WTC11 (cell line): ENCODE measurements around the gene F2RL2. TPM values are rescaled to one million over a fixed set of nuclear protein-coding genes. Genes with fewer than 3 reads are reported as not detected.

Experiments used
- ATAC-seq: fragments of 200-7000 bp; cut with Tn5 transposase; 2 replicates; pipeline ENCODE4 v1.10.0; 2021; ENCODE audit warnings: mild to moderate bottlenecking, moderate library complexity
- CTCF ChIA-PET: fragments of 300-600 bp; sonication (Branson Sonifier 250); formaldehyde crosslinking; loops from one replicate; lab custom pipeline; 2021; ENCODE audit warnings: antibody characterized with exemption; lab: Charles Lee
- POLR2A ChIA-PET: fragments of 350-600 bp; sonication (Branson Sonifier 250); formaldehyde crosslinking; loops from one replicate; lab custom pipeline; 2021; ENCODE audit warnings: antibody characterized with exemption; lab: Charles Lee
- DNase-seq: peaks from one replicate; pipeline ENCODE4 v3.0.0; 2021; ENCODE audit warnings: low spot score
- H3K27ac Mint-ChIP-seq: 2 replicates; pipeline ENCODE4 v1.8.0; 2021; ENCODE audit warnings: mixed read lengths
- H3K27me3 Mint-ChIP-seq: 2 replicates; pipeline ENCODE4 v1.8.0; 2021; ENCODE audit warnings: low read depth, mild to moderate bottlenecking, moderate library complexity, mixed read lengths
- H3K36me3 Mint-ChIP-seq: 2 replicates; pipeline ENCODE4 v1.8.0; 2021; ENCODE audit warnings: mixed read lengths
- H3K4me1 Mint-ChIP-seq: 2 replicates; pipeline ENCODE4 v1.8.0; 2022; ENCODE audit warnings: mixed read lengths
- H3K4me3 Mint-ChIP-seq: 2 replicates; pipeline ENCODE4 v1.8.0; 2021; ENCODE audit warnings: mild to moderate bottlenecking, moderate library complexity, mixed read lengths
- H3K9me3 Mint-ChIP-seq: 2 replicates; pipeline ENCODE4 v1.8.0; 2021; ENCODE audit warnings: mixed read lengths
- ATF3 ChIP-seq: sonication (generic); formaldehyde crosslinking; conservative IDR thresholded peaks from 2 replicates; pipeline ENCODE4 v1.8.1; 2022; ENCODE audit warnings: mild to moderate bottlenecking, missing genetic modification reagents
- CBFB ChIP-seq: sonication (generic); formaldehyde crosslinking; IDR thresholded peaks from 2 replicates; pipeline ENCODE4 v1.8.1; 2022; ENCODE audit warnings: mild to moderate bottlenecking, low read depth, missing genetic modification reagents
- CTCF ChIP-seq: fragments of 200-600 bp; IDR thresholded peaks from 2 replicates; pipeline ENCODE4 v1.8.0; 2022; ENCODE audit warnings: antibody characterized with exemption
- ETV6 ChIP-seq: sonication (generic); formaldehyde crosslinking; IDR thresholded peaks from 2 replicates; pipeline ENCODE4 v1.8.1; 2022; ENCODE audit warnings: mild to moderate bottlenecking, missing genetic modification reagents
- FOXJ3 ChIP-seq: sonication (generic); formaldehyde crosslinking; IDR thresholded peaks from 2 replicates; pipeline ENCODE4 v1.9.0; 2021; ENCODE audit warnings: missing genetic modification reagents, mild to moderate bottlenecking, borderline replicate concordance
- GTF2I ChIP-seq: fragments of 250-450 bp; sonication (Bioruptor Pico); conservative IDR thresholded peaks from 2 replicates; pipeline ENCODE4 v1.4.0; 2021; ENCODE audit warnings: mild to moderate bottlenecking
- MLX ChIP-seq: sonication (generic); formaldehyde crosslinking; IDR thresholded peaks from 2 replicates; pipeline ENCODE4 v1.8.1; 2023; ENCODE audit warnings: mild to moderate bottlenecking, missing genetic modification reagents, moderate library complexity
- MYBL2 ChIP-seq: sonication (generic); formaldehyde crosslinking; IDR thresholded peaks from 2 replicates; pipeline ENCODE4 v1.8.1; 2023; ENCODE audit warnings: mild to moderate bottlenecking, moderate library complexity, missing genetic modification reagents
- NFYB ChIP-seq: sonication (generic); formaldehyde crosslinking; conservative IDR thresholded peaks from 2 replicates; pipeline ENCODE4 v1.8.0; 2022; ENCODE audit warnings: low read depth, missing genetic modification reagents
- SOX15 ChIP-seq: fragments of 250-450 bp; sonication (Bioruptor Pico); IDR thresholded peaks from 2 replicates; pipeline ENCODE4 v1.9.0; 2021; ENCODE audit warnings: mild to moderate bottlenecking
- TCF7 ChIP-seq: sonication (generic); formaldehyde crosslinking; IDR thresholded peaks from 2 replicates; pipeline ENCODE4 v1.8.0; 2022; ENCODE audit warnings: mild to moderate bottlenecking, low read depth, missing genetic modification reagents, moderate library complexity
- TP53 ChIP-seq: sonication (generic); formaldehyde crosslinking; IDR thresholded peaks from 2 replicates; pipeline ENCODE4 v1.8.1; 2023; ENCODE audit warnings: mild to moderate bottlenecking, missing genetic modification reagents
- ZNF423 ChIP-seq: fragments of 250-450 bp; sonication (Bioruptor Pico); IDR thresholded peaks from 2 replicates; pipeline ENCODE4 v2.1.2; 2022; ENCODE audit warnings: mild to moderate bottlenecking, moderate library complexity
- total RNA-seq: library from RNA; stranded (reverse); gene quantifications from 3 replicates; pipeline ENCODE4 v1.2.3, GENCODE V29; 2021
- TF ChIP-seq, protein P1 (sequence below): fragments of 250-450 bp; sonication (Bioruptor Pico); IDR thresholded peaks from 2 replicates; pipeline ENCODE4 v1.9.0; 2021; ENCODE audit warnings: mild to moderate bottlenecking
- TF ChIP-seq, protein P2 (sequence below): sonication (generic); formaldehyde crosslinking; IDR thresholded peaks from 2 replicates; pipeline ENCODE4 v1.8.0; 2022; ENCODE audit warnings: mild to moderate bottlenecking, missing genetic modification reagents

Gene F2RL2
- total RNA-seq, 1 experiment from 2014 or later: not detected

DNA sequence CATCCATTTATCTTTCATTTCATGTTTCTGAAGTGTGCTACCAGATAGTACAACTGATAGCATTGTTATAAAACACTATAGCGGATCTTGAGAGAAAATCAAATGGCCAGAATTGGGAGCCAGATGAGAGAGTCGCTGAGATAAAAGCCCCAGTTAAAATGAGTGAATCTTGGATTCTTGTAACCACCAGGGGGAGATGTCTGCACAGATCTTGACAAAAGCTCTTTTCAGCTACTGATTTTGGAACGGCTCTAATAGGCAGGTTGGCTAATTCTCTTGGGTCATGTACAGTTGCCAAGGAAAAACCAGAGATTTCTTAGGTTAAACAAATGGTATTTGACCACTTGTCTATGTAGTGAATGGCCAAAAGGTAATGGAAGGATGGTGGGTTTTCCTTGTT is 21.7 kb downstream of the F2RL2 start:
- no peaks in the 10 kb centered on the region for H3K9me3 Mint-ChIP-seq
- no peaks in the 10 kb centered on the region for H3K27me3 Mint-ChIP-seq
- H3K36me3 Mint-ChIP-seq: peaks cover 18% of the 10 kb centered on the region
- H3K27ac Mint-ChIP-seq: no peak overlapping the region
- no peak overlapping the region for H3K4me3 Mint-ChIP-seq
- TF ChIP-seq ATF3 (CRISPR knock-in tag) (no peak), TP53 (CRISPR knock-in tag) (no peak), TCF7 (CRISPR knock-in tag) (no peak), SOX15 (CRISPR knock-in tag) (no peak), CTCF (peak; percentile 69), MLX (CRISPR knock-in tag) (no peak)
- TF ChIP-seq, protein P1, sequence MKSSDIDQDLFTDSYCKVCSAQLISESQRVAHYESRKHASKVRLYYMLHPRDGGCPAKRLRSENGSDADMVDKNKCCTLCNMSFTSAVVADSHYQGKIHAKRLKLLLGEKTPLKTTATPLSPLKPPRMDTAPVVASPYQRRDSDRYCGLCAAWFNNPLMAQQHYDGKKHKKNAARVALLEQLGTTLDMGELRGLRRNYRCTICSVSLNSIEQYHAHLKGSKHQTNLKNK (CRISPR knock-in tag): no peak
- ATAC-seq (peak; percentile 69), DNase-seq (no peak)
- H3K4me1 Mint-ChIP-seq: no peaks in the 10 kb centered on the region
- ChIA-PET POLR2A (no interaction called here), CTCF (interaction anchor here (0.6 to 5.5 kb wide), 24 partner anchors 10 to 293 kb away, joined by 3 to 39 read pairs (median 4); partner anchors contain the start of gene IQGAP2)

DNA sequence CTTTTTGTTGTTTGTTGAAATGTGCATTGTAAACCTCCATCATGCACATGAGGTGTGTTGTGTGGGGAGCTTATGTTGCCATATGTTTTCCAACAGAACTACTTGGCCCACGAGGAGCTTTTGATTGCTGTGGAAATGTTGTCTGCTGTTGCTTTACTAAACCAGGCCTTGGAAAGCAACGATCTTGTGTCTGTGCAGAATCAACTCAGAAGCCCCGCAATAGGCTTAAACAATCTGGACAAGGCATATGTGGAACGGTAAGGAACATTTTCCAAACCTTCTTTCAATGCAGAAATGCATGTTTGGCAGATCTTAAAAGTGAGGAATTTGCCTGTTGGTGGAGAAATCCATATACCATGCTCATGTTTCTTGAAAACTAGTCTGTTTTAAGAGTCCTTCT is 22.5 kb downstream of the F2RL2 start:
- DNase-seq (no peak), ATAC-seq (no peak)
- CTCF ChIA-PET: interaction anchor here (0.7 to 5.5 kb wide), 5 partner anchors 11 to 197 kb away, joined by 3 to 39 read pairs (median 11); partner anchors contain the start of gene IQGAP2
- H3K36me3 Mint-ChIP-seq: peaks cover 21% of the 10 kb centered on the region
- POLR2A ChIA-PET: no interaction called here
- no peaks in the 10 kb centered on the region for H3K9me3 Mint-ChIP-seq
- TF ChIP-seq NFYB (CRISPR knock-in tag): no peak
- TF ChIP-seq ETV6: no peak
- no peak overlapping the region for H3K27ac Mint-ChIP-seq
- H3K4me3 Mint-ChIP-seq: no peak overlapping the region
- no peaks in the 10 kb centered on the region for H3K27me3 Mint-ChIP-seq
- H3K4me1 Mint-ChIP-seq: no peaks in the 10 kb centered on the region

DNA sequence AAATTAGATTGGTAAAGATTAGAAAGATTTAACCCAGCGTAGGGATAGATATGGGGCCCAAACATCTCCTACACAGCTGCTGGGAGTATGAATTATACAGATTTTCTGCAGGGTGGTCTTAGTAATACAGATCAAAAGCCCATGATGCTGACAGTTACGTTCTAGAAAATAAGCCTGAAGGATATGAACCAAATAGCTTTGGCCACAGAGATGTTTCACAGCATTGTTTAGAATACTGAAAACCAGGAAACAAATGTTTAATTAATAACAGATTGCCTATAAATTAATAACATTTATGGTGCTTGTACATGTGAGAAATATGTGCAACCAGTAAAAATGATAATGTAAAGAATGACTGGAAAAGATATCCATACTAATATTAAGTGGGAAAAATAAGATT is 24.7 kb downstream of the F2RL2 start:
- Mint-ChIP-seq H3K4me1 (peaks cover 5% of the 10 kb centered on the region), H3K36me3 (peaks cover 8% of the 10 kb centered on the region), H3K27me3 (no peaks in the 10 kb centered on the region), H3K4me3 (no peak overlapping the region), H3K9me3 (no peaks in the 10 kb centered on the region), H3K27ac (no peak overlapping the region)
- DNase-seq (no peak), ATAC-seq (no peak)
- ChIA-PET POLR2A (no interaction called here), CTCF (interaction anchor here (5.5 kb wide), 1 partner anchor 176 kb away, joined by 39 read pairs; no protein-coding TSS in a partner anchor)
- no peak for TF ChIP-seq ZNF423
- TF ChIP-seq, protein P2, sequence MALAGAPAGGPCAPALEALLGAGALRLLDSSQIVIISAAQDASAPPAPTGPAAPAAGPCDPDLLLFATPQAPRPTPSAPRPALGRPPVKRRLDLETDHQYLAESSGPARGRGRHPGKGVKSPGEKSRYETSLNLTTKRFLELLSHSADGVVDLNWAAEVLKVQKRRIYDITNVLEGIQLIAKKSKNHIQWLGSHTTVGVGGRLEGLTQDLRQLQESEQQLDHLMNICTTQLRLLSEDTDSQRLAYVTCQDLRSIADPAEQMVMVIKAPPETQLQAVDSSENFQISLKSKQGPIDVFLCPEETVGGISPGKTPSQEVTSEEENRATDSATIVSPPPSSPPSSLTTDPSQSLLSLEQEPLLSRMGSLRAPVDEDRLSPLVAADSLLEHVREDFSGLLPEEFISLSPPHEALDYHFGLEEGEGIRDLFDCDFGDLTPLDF (CRISPR knock-in tag): no peak
- TF ChIP-seq CBFB: no peak
- no peak for TF ChIP-seq MYBL2 (CRISPR knock-in tag)
- no peak for TF ChIP-seq GTF2I (CRISPR knock-in tag)
- TF ChIP-seq, protein P1 (CRISPR knock-in tag): no peak
- TF ChIP-seq FOXJ3 (CRISPR knock-in tag): no peak
